ENCODE measurements around the gene KLHDC3.
"Not testable (repeated sequence)": the region's sequence is repeated elsewhere in the genome, so short reads cannot be mapped to it uniquely, and the experiment has no call there.

Gene KLHDC3

GRCh38 chr6:43037197-43037596 lies 23.1 kb downstream of the KLHDC3 start:
- H3K27ac ChIP-seq = no peak overlapping the region

GRCh38 chr6:43037706-43038105 lies 23.7 kb downstream of the KLHDC3 start:
- DNase-seq (ENCODE audit: low spot score) = no peak
- no peak overlapping the region for H3K4me3 ChIP-seq
- no peak for TF ChIP-seq CTCF (IDR thresholded peaks at IDR 0.05)
- H3K27ac ChIP-seq = no peak overlapping the region

More at GRCh38 chr6:43037197-43037596, 23.1 kb downstream of the KLHDC3 start:
- no peak overlapping the region for H3K4me3 ChIP-seq
- TF ChIP-seq CTCF (IDR thresholded peaks at IDR 0.05) = no peak
- no peak for DNase-seq (ENCODE audit: low spot score)

GRCh38 chr6:43038727-43039126 lies 24.7 kb downstream of the KLHDC3 start:
- no peak for TF ChIP-seq CTCF (IDR thresholded peaks at IDR 0.05)
- no peak overlapping the region for H3K27ac ChIP-seq
- H3K4me3 ChIP-seq = no peak overlapping the region
- DNase-seq (ENCODE audit: low spot score) = no peak

- H3K27ac ChIP-seq = no peak overlapping the region
- H3K4me3 ChIP-seq = no peak overlapping the region
- no peak for DNase-seq (ENCODE audit: low spot score)
- no peak for TF ChIP-seq CTCF (IDR thresholded peaks at IDR 0.05)
Observed at GRCh38 chr6:43040542-43041257, 26.7 kb downstream of the KLHDC3 start.

GRCh38 chr6:43041475-43041874 lies 27.4 kb downstream of the KLHDC3 start:
- DNase-seq (ENCODE audit: low spot score); H3K27ac ChIP-seq; H3K4me3 ChIP-seq: not testable (repeated sequence)

GRCh38 chr6:43043310-43043709 lies 29.3 kb downstream of the KLHDC3 start:
- Histone ChIP-seq H3K27ac (no peak overlapping the region), H3K4me3 (no peak overlapping the region)
- TF ChIP-seq CTCF (IDR thresholded peaks at IDR 0.05) = no peak
- no peak for DNase-seq (ENCODE audit: low spot score)

- TF ChIP-seq CTCF (IDR thresholded peaks at IDR 0.05) = no peak
- no peak overlapping the region for H3K4me3 ChIP-seq
- no peak overlapping the region for H3K27ac ChIP-seq
- no peak for DNase-seq (ENCODE audit: low spot score)
Observed at GRCh38 chr6:43045371-43045930, 31.4 kb downstream of the KLHDC3 start.
